ENCODE results near the gene CENPP. TPM values are rescaled to one million over a fixed set of nuclear protein-coding genes. Genes with fewer than 3 reads are reported as not detected.

The CENPP gene
- total RNA-seq, 4 donors from 2014 or later = 2.8 to 51.2 (median 4.9) TPM

GRCh38 chr9:92627651-92628050 is 301.9 kb downstream of the CENPP start:
- TF ChIP-seq CTCF (IDR thresholded peaks at IDR 0.05) (no peak), POLR2A (IDR thresholded peaks at IDR 0.05) (no peak)
- DNase-seq = no peak
- Histone ChIP-seq H3K4me1 (no peaks in the 10 kb centered on the region), H3K27ac (no peak overlapping the region), H3K9me3 (no peaks in the 10 kb centered on the region), H3K27me3 (no peaks in the 10 kb centered on the region), H3K4me3 (no peak overlapping the region), H3K36me3 (peaks cover 0 to 13% (median 4%) of the 10 kb centered on the region in 3 donors)

GRCh38 chr9:92631452-92632343 is 305.9 kb downstream of the CENPP start:
- Histone ChIP-seq H3K4me3 (no peak overlapping the region), H3K9me3 (no peaks in the 10 kb centered on the region), H3K36me3 (peaks cover 0 to 31% (median 4%) of the 10 kb centered on the region in 3 donors), H3K27me3 (no peaks in the 10 kb centered on the region), H3K4me1 (no peaks in the 10 kb centered on the region), H3K27ac (no peak overlapping the region)
- no peak for TF ChIP-seq POLR2A (IDR thresholded peaks at IDR 0.05)
- TF ChIP-seq CTCF (IDR thresholded peaks at IDR 0.05) = no peak
- peak in 1 of 3 donors; percentile 17 for DNase-seq

GRCh38 chr9:92632641-92633040 is 306.9 kb downstream of the CENPP start:
- H3K27ac ChIP-seq = no peak overlapping the region
- H3K4me3 ChIP-seq = no peak overlapping the region
- H3K27me3 ChIP-seq = no peaks in the 10 kb centered on the region
- H3K4me1 ChIP-seq = no peaks in the 10 kb centered on the region
- H3K9me3 ChIP-seq = no peaks in the 10 kb centered on the region
- H3K36me3 ChIP-seq = peaks cover 0 to 40% (median 4%) of the 10 kb centered on the region in 3 donors
- no peak for TF ChIP-seq POLR2A (IDR thresholded peaks at IDR 0.05)
- no peak for TF ChIP-seq CTCF (IDR thresholded peaks at IDR 0.05)
- peak in 1 of 3 donors; percentile 26 for DNase-seq

GRCh38 chr9:92633614-92634278 is 308.0 kb downstream of the CENPP start:
- H3K27ac ChIP-seq = no peak overlapping the region
- peaks cover 0 to 51% (median 4%) of the 10 kb centered on the region in 3 donors for H3K36me3 ChIP-seq
- no peaks in the 10 kb centered on the region for H3K27me3 ChIP-seq
- DNase-seq = peak in 1 of 3 donors; percentile 43
- H3K4me3 ChIP-seq = no peak overlapping the region
- no peaks in the 10 kb centered on the region for H3K9me3 ChIP-seq
- H3K4me1 ChIP-seq = no peaks in the 10 kb centered on the region
- TF ChIP-seq POLR2A (IDR thresholded peaks at IDR 0.05) = no peak
- no peak for TF ChIP-seq CTCF (IDR thresholded peaks at IDR 0.05)

- Histone ChIP-seq H3K27me3 (no peaks in the 10 kb centered on the region), H3K4me3 (no peak overlapping the region), H3K4me1 (no peaks in the 10 kb centered on the region), H3K27ac (no peak overlapping the region), H3K36me3 (peaks cover 0 to 63% (median 4%) of the 10 kb centered on the region in 3 donors), H3K9me3 (no peaks in the 10 kb centered on the region)
- TF ChIP-seq POLR2A (IDR thresholded peaks at IDR 0.05) = no peak
- peak; percentile 30 to 94 (median 85) for TF ChIP-seq CTCF (IDR thresholded peaks at IDR 0.05)
- peak; percentile 48 to 87 (median 84) for DNase-seq
Measured at GRCh38 chr9:92634712-92635605, 309.2 kb downstream of the CENPP start.
